Peyer's patch (tissue), 4 donors: ENCODE data around the gene MAPK9. TPM values are rescaled to one million over a fixed set of nuclear protein-coding genes. Genes with fewer than 3 reads are reported as not detected.

Experiments used
- DNase-seq, 3 donors: peaks; one replicate each; pipeline ENCODE4 v3.0.0-alpha.2; 2017 to 2019
- H3K27ac ChIP-seq, 4 donors: fragments of 200-600 bp; sonication (generic); one replicate each; pipeline ENCODE4 v1.5.1; 2016 to 2019
- H3K27me3 ChIP-seq, 2 donors: fragments of 200-600 bp; sonication (generic); one replicate each; pipeline ENCODE4 v1.5.1; 2019
- H3K36me3 ChIP-seq, 3 donors: fragments of 200-600 bp; sonication (generic); one replicate each; pipeline ENCODE4 v1.5.1; 2016 to 2019
- H3K4me1 ChIP-seq, 4 donors: fragments of 200-600 bp; sonication (generic); one replicate each; pipeline ENCODE4 v1.5.1; 2016 to 2019
- H3K4me3 ChIP-seq, 4 donors: fragments of 200-600 bp; sonication (generic); 1 replicate in 3 of 4; 2 replicates in 1 of 4; pipeline ENCODE4 v1.5.1; 2016 to 2019; ENCODE audit warnings: mild to moderate bottlenecking in 1 of 4
- H3K9me3 ChIP-seq, 4 donors: fragments of 200-600 bp; sonication (generic); one replicate each; pipeline ENCODE4 v1.5.1; 2016 to 2019; ENCODE audit warnings: mild to moderate bottlenecking in 1 of 4
- POLR2A ChIP-seq, 2 donors: fragments of 450-650 bp; IDR thresholded peaks; one replicate each; pipeline ENCODE4 v1.5.1; 2017; ENCODE audit warnings: antibody characterized with exemption in 2 of 2, mild to moderate bottlenecking in 2 of 2, moderate library complexity in 2 of 2
- total RNA-seq, 4 donors: library from RNA; depleted of rRNA; stranded (reverse); fragments of >200 nt; gene quantifications; one replicate each; pipeline ENCODE4 v1.1.0, GENCODE V29; 2016
- TF ChIP-seq, protein P1 (sequence below), 6 experiments: fragments of 450-650 bp in 4 of 6; fragments of 200-600 bp in 2 of 6; sonication (generic) in 1 of 6; IDR thresholded peaks; one replicate each; pipeline ENCODE4 v1.5.1; 2017 to 2019; ENCODE audit warnings: antibody characterized with exemption in 6 of 6, mild to moderate bottlenecking in 3 of 6, moderate library complexity in 1 of 6

MAPK9 gene
- total RNA-seq, 4 donors from 2014 or later = 25.1 to 31.3 (median 28.8) TPM

DNA sequence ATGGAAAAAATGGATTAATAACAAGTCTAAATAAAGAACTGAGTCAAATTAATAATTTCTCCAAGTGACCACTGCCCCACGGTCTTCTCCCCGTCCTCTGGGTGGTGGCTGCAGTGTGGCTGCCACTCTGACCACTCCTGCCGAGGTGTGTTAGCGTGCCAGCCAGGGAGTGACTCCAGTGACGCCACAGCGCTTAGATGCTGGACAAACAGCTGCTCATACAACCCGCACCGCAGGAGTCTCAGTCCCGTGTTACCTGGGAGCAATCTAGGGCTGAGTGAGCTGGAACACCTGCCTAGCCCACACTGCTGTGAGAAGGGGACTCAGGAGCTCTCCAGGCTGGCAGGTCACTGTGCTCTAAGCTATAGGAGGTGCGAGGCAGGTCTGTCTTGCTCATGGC, 10.2 kb downstream of the MAPK9 start:
- H3K9me3 ChIP-seq = peaks cover 0 to 3% (median 0%) of the 10 kb centered on the region in 4 donors
- no peaks in the 10 kb centered on the region for H3K27me3 ChIP-seq
- peaks cover 0 to 60% (median 0%) of the 10 kb centered on the region in 3 donors for H3K36me3 ChIP-seq
- TF ChIP-seq, protein P1, sequence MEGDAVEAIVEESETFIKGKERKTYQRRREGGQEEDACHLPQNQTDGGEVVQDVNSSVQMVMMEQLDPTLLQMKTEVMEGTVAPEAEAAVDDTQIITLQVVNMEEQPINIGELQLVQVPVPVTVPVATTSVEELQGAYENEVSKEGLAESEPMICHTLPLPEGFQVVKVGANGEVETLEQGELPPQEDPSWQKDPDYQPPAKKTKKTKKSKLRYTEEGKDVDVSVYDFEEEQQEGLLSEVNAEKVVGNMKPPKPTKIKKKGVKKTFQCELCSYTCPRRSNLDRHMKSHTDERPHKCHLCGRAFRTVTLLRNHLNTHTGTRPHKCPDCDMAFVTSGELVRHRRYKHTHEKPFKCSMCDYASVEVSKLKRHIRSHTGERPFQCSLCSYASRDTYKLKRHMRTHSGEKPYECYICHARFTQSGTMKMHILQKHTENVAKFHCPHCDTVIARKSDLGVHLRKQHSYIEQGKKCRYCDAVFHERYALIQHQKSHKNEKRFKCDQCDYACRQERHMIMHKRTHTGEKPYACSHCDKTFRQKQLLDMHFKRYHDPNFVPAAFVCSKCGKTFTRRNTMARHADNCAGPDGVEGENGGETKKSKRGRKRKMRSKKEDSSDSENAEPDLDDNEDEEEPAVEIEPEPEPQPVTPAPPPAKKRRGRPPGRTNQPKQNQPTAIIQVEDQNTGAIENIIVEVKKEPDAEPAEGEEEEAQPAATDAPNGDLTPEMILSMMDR (IDR thresholded peaks at IDR 0.05) = no peak
- no peak for TF ChIP-seq POLR2A (IDR thresholded peaks at IDR 0.05)
- no peak for DNase-seq
- no peak overlapping the region for H3K27ac ChIP-seq
- no peak overlapping the region for H3K4me3 ChIP-seq
- no peaks in the 10 kb centered on the region for H3K4me1 ChIP-seq

DNA sequence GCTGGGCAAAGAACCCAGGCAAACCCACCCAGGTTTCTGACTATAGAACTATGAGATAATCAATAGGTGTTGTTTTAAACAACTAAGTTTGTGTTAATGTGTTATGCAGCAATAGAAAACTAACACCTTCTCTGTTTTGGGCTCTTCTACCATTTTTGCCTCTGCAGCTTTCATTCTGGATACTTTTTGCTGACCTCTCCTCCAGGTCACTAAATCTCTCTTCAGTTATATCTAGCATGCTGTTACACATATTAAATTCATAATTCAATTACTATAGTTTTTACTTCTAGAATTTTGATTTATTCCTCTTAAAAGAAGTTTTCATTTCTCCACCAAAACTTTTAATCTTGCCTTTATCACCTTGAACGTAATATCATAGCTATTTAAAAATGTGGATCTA, 17.2 kb downstream of the MAPK9 start:
- TF ChIP-seq POLR2A (IDR thresholded peaks at IDR 0.05) = no peak
- TF ChIP-seq, protein P1 (IDR thresholded peaks at IDR 0.05) = no peak
- no peak for DNase-seq
- Histone ChIP-seq H3K27ac (no peak overlapping the region), H3K4me3 (no peak overlapping the region), H3K4me1 (no peaks in the 10 kb centered on the region), H3K9me3 (peaks cover 0 to 18% (median 4%) of the 10 kb centered on the region in 4 donors), H3K36me3 (peaks cover 0 to 57% (median 0%) of the 10 kb centered on the region in 3 donors), H3K27me3 (no peaks in the 10 kb centered on the region)

DNA sequence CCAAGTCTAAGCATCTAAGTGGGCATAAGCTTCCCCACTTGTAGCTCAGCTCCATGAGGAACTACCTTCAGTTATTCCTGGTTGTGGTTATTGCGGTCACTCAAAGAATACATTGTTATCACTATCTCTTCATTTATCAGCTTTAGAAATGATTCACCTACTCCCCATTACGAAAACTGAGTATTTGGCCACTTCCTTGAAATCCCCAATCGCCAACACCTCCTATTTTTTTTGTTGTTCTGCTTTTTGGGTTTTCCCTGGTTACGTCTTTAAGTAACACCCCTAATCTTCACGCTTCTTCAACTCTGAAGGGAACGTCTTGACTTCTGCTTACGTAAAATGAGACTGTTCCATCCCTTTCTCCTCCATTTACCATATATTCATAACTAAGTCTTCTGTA, 20.7 kb downstream of the MAPK9 start:
- Histone ChIP-seq H3K27me3 (no peaks in the 10 kb centered on the region), H3K9me3 (peaks cover 0 to 43% (median 4%) of the 10 kb centered on the region in 4 donors), H3K4me3 (no peak overlapping the region), H3K36me3 (peaks cover 0 to 54% (median 4%) of the 10 kb centered on the region in 3 donors), H3K4me1 (no peaks in the 10 kb centered on the region), H3K27ac (no peak overlapping the region)
- TF ChIP-seq, protein P1 (IDR thresholded peaks at IDR 0.05) = no peak
- no peak for TF ChIP-seq POLR2A (IDR thresholded peaks at IDR 0.05)
- DNase-seq = no peak

DNA sequence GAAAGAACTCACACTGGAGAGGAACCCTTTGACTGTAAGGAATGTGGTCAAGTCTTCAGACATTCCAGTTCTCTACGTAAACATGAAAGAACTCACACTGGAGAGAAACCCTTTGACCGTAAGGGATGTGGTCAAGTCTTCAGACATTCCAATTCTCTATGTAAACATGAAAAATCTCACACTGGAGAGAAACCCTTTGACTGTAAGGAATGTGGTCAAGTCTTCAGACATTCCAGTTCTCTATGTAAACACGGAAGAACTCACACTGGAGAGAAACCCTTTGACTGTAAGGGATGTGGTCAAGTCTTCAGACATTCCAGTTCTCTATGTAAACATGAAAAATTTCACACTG, 32.6 kb downstream of the MAPK9 start:
- Histone ChIP-seq H3K27me3 (no peaks in the 10 kb centered on the region), H3K4me1 (no peaks in the 10 kb centered on the region), H3K27ac (no peak overlapping the region), H3K36me3 (peaks cover 0 to 91% (median 16%) of the 10 kb centered on the region in 3 donors), H3K4me3 (no peak overlapping the region), H3K9me3 (peaks cover 0 to 98% (median 38%) of the 10 kb centered on the region in 4 donors)
- DNase-seq = no peak
- TF ChIP-seq, protein P1 (IDR thresholded peaks at IDR 0.05) = no peak
- no peak for TF ChIP-seq POLR2A (IDR thresholded peaks at IDR 0.05)

DNA sequence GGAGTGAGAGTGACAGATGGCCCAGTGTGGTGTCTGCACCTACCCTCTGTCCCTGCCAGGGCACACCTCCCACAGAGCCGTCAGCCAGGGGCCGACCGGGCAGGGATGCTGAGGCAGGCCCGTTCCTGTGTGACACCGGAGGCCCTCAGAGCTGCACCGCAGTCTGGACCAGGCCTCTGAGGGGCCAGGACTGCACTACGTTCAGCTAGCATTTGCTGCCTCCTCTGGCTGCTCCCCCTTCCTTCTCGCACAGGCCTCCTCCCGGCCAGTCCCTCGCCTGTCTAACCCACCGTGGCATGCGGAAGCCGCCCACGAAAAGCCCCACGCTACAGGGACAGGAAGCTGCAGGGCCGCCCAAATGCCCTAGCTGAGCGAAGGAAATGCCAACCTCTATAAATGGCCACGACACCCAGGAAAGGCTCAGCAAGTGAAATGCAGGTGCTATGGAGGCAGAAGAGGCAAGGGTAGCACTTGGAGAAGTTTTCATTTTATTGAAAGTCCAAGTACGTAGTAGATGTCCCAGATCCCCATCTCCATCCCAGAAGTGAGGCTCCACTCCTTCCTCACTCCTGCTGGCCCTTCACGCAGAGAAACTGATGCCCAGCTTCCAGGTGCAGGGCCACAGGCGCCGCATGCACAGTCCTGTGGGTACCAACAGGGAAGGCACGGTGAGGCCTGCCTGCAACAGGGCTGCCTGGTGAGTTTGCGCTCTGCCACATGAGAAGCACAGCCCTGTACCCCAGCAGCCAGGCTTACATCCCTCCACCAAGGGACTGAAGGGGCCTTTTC, 38.7 kb downstream of the MAPK9 start:
- Histone ChIP-seq H3K4me1 (no peaks in the 10 kb centered on the region), H3K27me3 (no peaks in the 10 kb centered on the region), H3K27ac (no peak overlapping the region), H3K36me3 (peaks cover 0 to 82% (median 8%) of the 10 kb centered on the region in 3 donors), H3K9me3 (peaks cover 0 to 90% (median 39%) of the 10 kb centered on the region in 4 donors), H3K4me3 (no peak overlapping the region)
- no peak for DNase-seq
- TF ChIP-seq, protein P1 (IDR thresholded peaks at IDR 0.05) = no peak
